ENCODE data around the gene GALNT16.

GALNT16 gene

DNA sequence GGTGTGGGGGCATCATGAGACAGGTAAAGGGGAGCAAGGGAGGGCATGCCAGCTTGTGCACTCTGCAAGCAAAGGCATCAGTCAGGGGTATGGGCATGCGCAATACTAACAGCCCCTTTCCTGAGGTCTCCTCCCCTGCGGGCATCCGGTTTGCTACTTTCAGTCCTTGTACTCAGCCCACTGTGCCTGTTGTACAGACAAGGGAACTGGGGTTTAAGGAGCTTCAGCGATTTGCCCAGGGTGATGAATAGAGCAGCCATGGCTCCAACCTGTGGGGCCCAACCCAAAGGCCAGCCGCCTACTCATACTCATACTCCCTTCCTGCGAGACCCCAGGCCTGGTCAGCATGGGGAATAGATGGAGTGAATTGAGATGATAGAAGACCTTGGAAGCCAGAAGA, 66.7 kb downstream of the GALNT16 start:
- TF ChIP-seq, protein P1, sequence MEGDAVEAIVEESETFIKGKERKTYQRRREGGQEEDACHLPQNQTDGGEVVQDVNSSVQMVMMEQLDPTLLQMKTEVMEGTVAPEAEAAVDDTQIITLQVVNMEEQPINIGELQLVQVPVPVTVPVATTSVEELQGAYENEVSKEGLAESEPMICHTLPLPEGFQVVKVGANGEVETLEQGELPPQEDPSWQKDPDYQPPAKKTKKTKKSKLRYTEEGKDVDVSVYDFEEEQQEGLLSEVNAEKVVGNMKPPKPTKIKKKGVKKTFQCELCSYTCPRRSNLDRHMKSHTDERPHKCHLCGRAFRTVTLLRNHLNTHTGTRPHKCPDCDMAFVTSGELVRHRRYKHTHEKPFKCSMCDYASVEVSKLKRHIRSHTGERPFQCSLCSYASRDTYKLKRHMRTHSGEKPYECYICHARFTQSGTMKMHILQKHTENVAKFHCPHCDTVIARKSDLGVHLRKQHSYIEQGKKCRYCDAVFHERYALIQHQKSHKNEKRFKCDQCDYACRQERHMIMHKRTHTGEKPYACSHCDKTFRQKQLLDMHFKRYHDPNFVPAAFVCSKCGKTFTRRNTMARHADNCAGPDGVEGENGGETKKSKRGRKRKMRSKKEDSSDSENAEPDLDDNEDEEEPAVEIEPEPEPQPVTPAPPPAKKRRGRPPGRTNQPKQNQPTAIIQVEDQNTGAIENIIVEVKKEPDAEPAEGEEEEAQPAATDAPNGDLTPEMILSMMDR (IDR thresholded peaks at IDR 0.05; ENCODE audit: low read length, missing control alignments), result no peak
- DNase-seq (ENCODE audit: low read depth), result no peak
- H3K4me3 ChIP-seq (replicated peaks; ENCODE audit: low read depth, low read length), result no peak overlapping the region

DNA sequence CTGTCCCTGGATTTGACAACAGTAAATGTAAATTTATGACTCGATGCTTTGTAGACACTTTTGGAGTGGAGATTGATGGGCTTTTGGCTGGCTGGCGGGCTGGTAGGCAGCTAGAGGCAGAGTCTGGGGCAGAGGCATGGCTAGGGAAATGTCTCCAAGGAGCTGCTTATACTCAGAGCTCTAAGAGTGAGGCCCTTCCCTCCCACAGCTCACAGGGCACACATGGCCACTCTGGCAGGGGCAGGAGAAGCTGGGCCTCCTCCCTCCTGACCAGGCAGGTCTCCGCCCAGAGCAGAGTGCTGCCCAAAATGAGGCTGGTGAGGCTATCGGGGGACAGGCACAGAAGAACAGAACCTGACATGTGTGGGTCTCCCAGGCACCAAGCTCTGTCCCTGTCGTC, 67.5 kb downstream of the GALNT16 start:
- DNase-seq (ENCODE audit: low read depth), result no peak
- H3K4me3 ChIP-seq (replicated peaks; ENCODE audit: low read depth, low read length), result no peak overlapping the region
- TF ChIP-seq, protein P1 (IDR thresholded peaks at IDR 0.05; ENCODE audit: low read length, missing control alignments), result no peak

DNA sequence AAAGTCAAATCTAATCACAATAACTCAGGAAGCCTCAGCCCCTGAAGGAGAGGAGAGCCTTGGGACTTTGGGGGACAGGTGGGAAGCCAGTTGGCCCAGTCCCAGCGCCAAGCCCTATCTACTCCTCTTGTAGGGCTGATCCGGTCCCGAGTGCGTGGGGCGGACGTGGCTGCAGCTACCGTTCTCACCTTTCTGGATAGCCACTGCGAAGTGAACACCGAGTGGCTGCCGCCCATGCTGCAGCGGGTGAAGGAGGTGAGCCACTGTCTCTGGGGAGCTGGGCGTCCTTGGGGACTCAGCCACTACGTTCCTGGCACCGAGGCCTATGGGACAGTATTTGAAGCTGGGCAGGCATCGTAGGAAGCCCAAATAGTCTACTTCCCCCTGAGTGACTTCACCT, 68.4 kb downstream of the GALNT16 start:
- H3K4me3 ChIP-seq (replicated peaks; ENCODE audit: low read depth, low read length), result no peak overlapping the region
- TF ChIP-seq, protein P1 (IDR thresholded peaks at IDR 0.05; ENCODE audit: low read length, missing control alignments), result no peak
- no peak for DNase-seq (ENCODE audit: low read depth)

DNA sequence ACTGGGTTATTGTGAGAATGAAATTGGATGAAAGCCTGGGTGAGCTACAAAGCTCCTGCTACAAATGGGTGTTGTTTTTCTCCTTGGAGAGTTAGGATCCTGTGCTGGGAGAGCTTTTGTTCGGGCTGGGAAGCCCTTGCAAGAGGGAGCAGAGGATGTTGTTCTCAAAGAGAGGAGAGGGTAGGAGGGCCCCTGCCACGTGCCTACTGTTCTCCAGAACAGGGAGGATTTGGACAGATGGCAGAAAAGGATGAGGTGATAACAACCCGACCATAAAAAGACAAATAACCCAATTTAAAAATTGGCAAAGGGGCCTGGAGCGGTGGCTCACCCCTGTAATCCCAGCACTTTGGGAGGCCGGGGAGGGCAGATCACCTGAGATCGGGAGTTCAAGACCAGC, 68.8 kb downstream of the GALNT16 start:
- TF ChIP-seq, protein P1 (IDR thresholded peaks at IDR 0.05; ENCODE audit: low read length, missing control alignments), result no peak
- no peak for DNase-seq (ENCODE audit: low read depth)
- H3K4me3 ChIP-seq (replicated peaks; ENCODE audit: low read depth, low read length), result no peak overlapping the region

DNA sequence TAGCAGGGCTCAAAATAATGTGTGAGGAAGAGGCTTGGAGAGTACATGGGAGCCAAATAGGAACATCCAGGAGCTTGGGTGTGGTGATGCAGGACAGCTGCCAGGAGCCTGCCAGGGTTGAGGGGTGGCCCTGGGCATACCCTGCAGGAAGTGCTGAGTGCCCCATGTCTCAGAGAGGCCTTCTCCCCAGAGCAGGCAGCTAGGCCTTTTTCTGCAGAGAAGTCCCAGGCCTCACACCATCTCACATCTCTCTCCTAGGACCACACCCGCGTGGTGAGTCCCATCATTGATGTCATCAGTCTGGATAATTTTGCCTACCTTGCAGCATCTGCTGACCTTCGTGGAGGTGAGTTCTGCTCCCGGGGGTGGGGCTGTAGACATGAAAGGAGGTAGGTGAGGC, 71.2 kb downstream of the GALNT16 start:
- TF ChIP-seq, protein P1 (IDR thresholded peaks at IDR 0.05; ENCODE audit: low read length, missing control alignments), result no peak
- no peak overlapping the region for H3K4me3 ChIP-seq (replicated peaks; ENCODE audit: low read depth, low read length)
- no peak for DNase-seq (ENCODE audit: low read depth)

DNA sequence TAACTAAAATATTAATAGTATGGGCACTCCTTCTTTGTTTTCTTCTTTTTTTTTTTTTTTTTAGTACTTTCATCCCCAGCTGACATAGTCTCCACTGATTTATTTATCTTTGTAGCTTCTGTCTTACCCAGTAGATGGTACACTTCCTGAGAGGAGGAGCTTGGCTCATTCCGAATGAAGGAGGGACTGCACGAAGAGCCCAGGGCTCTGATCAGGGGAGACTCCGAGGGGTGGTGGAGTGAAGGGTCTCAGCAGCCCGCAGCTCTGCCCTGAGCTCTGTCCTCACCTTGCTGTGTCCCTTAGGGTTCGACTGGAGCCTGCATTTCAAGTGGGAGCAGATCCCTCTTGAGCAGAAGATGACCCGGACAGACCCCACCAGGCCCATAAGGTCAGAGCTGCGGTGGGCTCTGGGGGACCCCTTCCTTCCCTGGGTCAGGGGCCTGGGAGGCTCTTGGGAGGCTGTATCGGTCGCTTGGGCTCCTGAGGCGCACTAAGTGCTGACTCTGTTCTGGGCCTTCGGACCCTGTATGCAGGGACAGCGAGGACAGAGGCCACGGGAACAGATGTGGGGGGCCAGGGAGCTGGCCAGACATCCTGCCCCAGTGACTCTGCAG, 72.9 kb downstream of the GALNT16 start:
- TF ChIP-seq, protein P1 (IDR thresholded peaks at IDR 0.05; ENCODE audit: low read length, missing control alignments), result no peak
- H3K4me3 ChIP-seq (replicated peaks; ENCODE audit: low read depth, low read length), result no peak overlapping the region
- no peak for DNase-seq (ENCODE audit: low read depth)

DNA sequence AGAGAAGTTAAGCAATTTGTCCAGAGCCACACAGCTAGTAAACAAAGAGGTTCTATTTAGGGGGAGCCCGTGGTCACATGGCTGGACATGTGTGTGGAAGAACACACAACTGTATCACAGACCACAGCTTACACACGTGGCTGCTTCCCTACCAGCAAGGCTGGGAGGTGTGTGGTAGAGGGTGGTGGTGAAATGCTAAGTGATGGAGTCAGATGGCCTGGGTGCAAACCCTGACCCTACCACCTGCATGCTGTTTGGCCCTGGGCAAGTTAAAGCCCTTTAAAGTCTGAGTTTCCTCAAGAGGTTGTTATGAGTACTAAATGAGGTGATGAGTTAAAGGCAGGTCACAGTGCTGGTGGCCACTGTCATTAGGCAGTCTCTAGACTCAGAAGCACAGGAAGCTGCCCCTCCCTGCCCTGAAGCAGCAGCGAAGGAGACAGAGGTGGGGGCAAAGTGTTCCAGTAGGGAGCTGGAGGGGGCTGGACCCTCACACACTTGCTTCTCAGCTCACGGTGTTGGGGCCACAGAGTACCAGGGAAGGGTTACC, 73.9 kb downstream of the GALNT16 start:
- DNase-seq (ENCODE audit: low read depth), result no peak
- TF ChIP-seq, protein P1 (IDR thresholded peaks at IDR 0.05; ENCODE audit: low read length, missing control alignments), result no peak
- H3K4me3 ChIP-seq (replicated peaks; ENCODE audit: low read depth, low read length), result no peak overlapping the region

All from fibroblast of pulmonary artery (primary cell).